H1 (cell line): Measurements from ENCODE around the gene P4HB. TPM values are rescaled to one million over a fixed set of nuclear protein-coding genes. Genes with fewer than 3 reads are reported as not detected.

Experiments used
- CTCF ChIA-PET: fragments of 300-600 bp; sonication (Branson Sonifier 250); formaldehyde crosslinking; loops from one replicate; lab custom pipeline; 2021; ENCODE audit not compliant: partially characterized antibody; lab: Charles Lee
- POLR2A ChIA-PET: fragments of 300-600 bp; sonication (Branson Sonifier 250); formaldehyde crosslinking; loops from one replicate; lab custom pipeline; 2021; ENCODE audit warnings: inconsistent platforms; ENCODE audit not compliant: partially characterized antibody; lab: Charles Lee
- DNase-seq, 2 experiments: peaks; one replicate each; pipeline versions ENCODE4 v3.0.0 to v3.0.0-alpha.2; 2010 to 2022; ENCODE audit warnings: low spot score in 2 of 2, low read depth in 1 of 2, mixed read lengths in 1 of 2
- FAIRE-seq: peaks from 2 replicates; lab custom pipeline; 2011; peaks lifted over from hg19 to GRCh38; lab: Jason Lieb, UNC
- H2AFZ ChIP-seq: 2 replicates; pipeline ENCODE4 v1.8.1; 2012; ENCODE audit warnings: low read length, inconsistent platforms
- H2AK5ac ChIP-seq: 2 replicates; pipeline ENCODE4 v1.6.1; 2013; ENCODE audit warnings: low read depth, low read length
- H2BK120ac ChIP-seq: replicated peaks from 2 replicates; pipeline ENCODE3; 2013; ENCODE audit warnings: low read depth, low read length, inconsistent platforms
- H2BK12ac ChIP-seq: 2 replicates; pipeline ENCODE4 v1.6.1; 2013; ENCODE audit warnings: low read depth, low read length
- H2BK15ac ChIP-seq: 2 replicates; pipeline ENCODE4 v1.6.1; 2013; ENCODE audit warnings: low read length
- H2BK20ac ChIP-seq: 2 replicates; pipeline ENCODE4 v1.6.1; 2013; ENCODE audit warnings: low read length
- H2BK5ac ChIP-seq: 2 replicates; pipeline ENCODE4 v1.6.1; 2013; ENCODE audit warnings: low read depth, low read length
- H3K14ac ChIP-seq: 2 replicates; pipeline ENCODE4 v1.6.1; 2013; ENCODE audit warnings: inconsistent platforms; ENCODE audit not compliant: insufficient read length
- H3K18ac ChIP-seq: 2 replicates; pipeline ENCODE4 v1.6.1; 2013; ENCODE audit warnings: low read length; ENCODE audit errors: extremely low read depth
- H3K23ac ChIP-seq: 2 replicates; pipeline ENCODE4 v1.6.1; 2013; ENCODE audit warnings: inconsistent platforms; ENCODE audit not compliant: insufficient read length
- H3K23me2 ChIP-seq: 2 replicates; pipeline ENCODE4 v1.6.1; 2013; ENCODE audit warnings: low read depth, low read length
- H3K27ac ChIP-seq: 2 replicates; pipeline ENCODE4 v1.6.1; 2011; ENCODE audit warnings: low read depth, low read length, inconsistent platforms
- H3K27me3 ChIP-seq, 4 experiments: replicated peaks in 1 of 4; 1 replicate in 1 of 4; 2 replicates in 3 of 4; pipeline versions ENCODE4 v1.6.1 to v1.8.1; 2011 to 2013; ENCODE audit warnings: low read length in 3 of 4, mild to moderate bottlenecking in 3 of 4, inconsistent platforms in 2 of 4, mixed read lengths in 2 of 4, moderate library complexity in 1 of 4; ENCODE audit not compliant: control insufficient read depth in 3 of 4, insufficient read depth in 3 of 4; ENCODE audit errors: extremely low read depth in 1 of 4
- H3K36me3 ChIP-seq, 4 experiments: 2 replicates each; pipeline versions ENCODE4 v1.6.1 to v1.8.1; 2011 to 2013; ENCODE audit warnings: mild to moderate bottlenecking in 4 of 4, low read length in 3 of 4, moderate library complexity in 2 of 4, control low read depth in 1 of 4, inconsistent platforms in 1 of 4; ENCODE audit not compliant: insufficient read depth in 4 of 4, control insufficient read depth in 2 of 4
- H3K4ac ChIP-seq: replicated peaks from 2 replicates; pipeline ENCODE3; 2013; ENCODE audit warnings: low read length, low read depth, mixed read lengths, inconsistent platforms; ENCODE audit not compliant: insufficient read length
- H3K4me1 ChIP-seq, 4 experiments: replicated peaks in 1 of 4; 1 replicate in 1 of 4; 2 replicates in 3 of 4; pipeline versions ENCODE4 v1.6.1 to v1.8.1; 2011 to 2013; ENCODE audit warnings: low read length in 3 of 4, inconsistent platforms in 2 of 4, mixed read lengths in 1 of 4; ENCODE audit not compliant: insufficient read depth in 4 of 4, control insufficient read depth in 3 of 4
- H3K4me2 ChIP-seq, 2 experiments: 2 replicates each; pipeline versions ENCODE4 v1.6.1 to v1.8.1; 2011 to 2013; ENCODE audit warnings: low read depth in 2 of 2, low read length in 2 of 2, control low read depth in 1 of 2, inconsistent platforms in 1 of 2, mild to moderate bottlenecking in 1 of 2; ENCODE audit not compliant: insufficient read depth in 1 of 2
- H3K4me3 ChIP-seq, 4 experiments: fragments of 200-600, 300-600 bp in 1 of 4; sonication (generic), shearing (Covaris generic), sonication (Bioruptor Twin) in 1 of 4; 2 replicates each; pipeline versions ENCODE4 v1.5.1 to v1.8.1; 2011 to 2016; ENCODE audit warnings: low read length in 4 of 4, low read depth in 3 of 4, control low read depth in 2 of 4, inconsistent platforms in 2 of 4, mild to moderate bottlenecking in 2 of 4, mixed read lengths in 1 of 4, moderate library complexity in 1 of 4; ENCODE audit not compliant: insufficient read depth in 2 of 4; ENCODE audit errors: extremely low read depth in 1 of 4
- H3K56ac ChIP-seq: replicated peaks from 2 replicates; pipeline ENCODE3; 2013; ENCODE audit warnings: low read depth, mild to moderate bottlenecking, mixed read lengths, low read length, inconsistent platforms; ENCODE audit not compliant: insufficient read length
- H3K79me1 ChIP-seq: 2 replicates; pipeline ENCODE4 v1.6.1; 2013; ENCODE audit warnings: low read depth, low read length, control low read depth
- H3K79me2 ChIP-seq, 2 experiments: 2 replicates each; pipeline versions ENCODE4 v1.6.1 to v1.8.1; 2012 to 2013; ENCODE audit warnings: low read length in 2 of 2, mild to moderate bottlenecking in 2 of 2, inconsistent platforms in 1 of 2; ENCODE audit not compliant: insufficient read depth in 2 of 2, control insufficient read depth in 1 of 2
- H3K9ac ChIP-seq, 4 experiments: replicated peaks in 1 of 4; 1 replicate in 1 of 4; 2 replicates in 3 of 4; pipeline versions ENCODE4 v1.6.1 to v1.8.1; 2011 to 2013; ENCODE audit warnings: low read depth in 3 of 4, low read length in 3 of 4, control low read depth in 2 of 4, mild to moderate bottlenecking in 2 of 4, moderate library complexity in 2 of 4, inconsistent platforms in 1 of 4; ENCODE audit errors: extremely low read depth in 1 of 4
- H3K9me3 ChIP-seq, 2 experiments: 2 replicates each; pipeline versions ENCODE4 v1.6.1 to v1.8.1; 2012 to 2013; ENCODE audit warnings: mild to moderate bottlenecking in 2 of 2, moderate library complexity in 2 of 2, control low read depth in 1 of 2, inconsistent platforms in 1 of 2, low read depth in 1 of 2, low read length in 1 of 2, mixed read lengths in 1 of 2; ENCODE audit not compliant: insufficient read depth in 2 of 2
- H4K20me1 ChIP-seq, 2 experiments: replicated peaks in 1 of 2; 2 replicates each; pipeline versions ENCODE3 to v1.8.1; 2011 to 2013; ENCODE audit warnings: inconsistent platforms in 2 of 2, low read length in 2 of 2, mild to moderate bottlenecking in 1 of 2; ENCODE audit not compliant: insufficient read depth in 2 of 2, control insufficient read depth in 1 of 2
- H4K5ac ChIP-seq: 2 replicates; pipeline ENCODE4 v1.6.1; 2013; ENCODE audit warnings: low read length, low read depth, mixed read lengths, inconsistent platforms; ENCODE audit not compliant: insufficient read length
- H4K8ac ChIP-seq: 2 replicates; pipeline ENCODE4 v1.8.0; 2013; ENCODE audit warnings: mild to moderate bottlenecking, moderate library complexity, low read length, inconsistent platforms; ENCODE audit not compliant: insufficient read depth; ENCODE audit errors: extremely low read depth
- H4K91ac ChIP-seq: replicated peaks from 2 replicates; pipeline ENCODE3; 2013; ENCODE audit warnings: low read length, mixed read lengths, inconsistent platforms; ENCODE audit not compliant: insufficient read length
- RNF2 ChIP-seq: fragments of 200-900, 300-1000 bp; sonication (generic); IDR thresholded peaks from 2 replicates; pipeline ENCODE4 v1.7.1; 2016; ENCODE audit warnings: borderline replicate concordance, low read depth, mild to moderate bottlenecking, antibody characterized with exemption, low read length; ENCODE audit not compliant: poor library complexity, severe bottlenecking; ENCODE audit errors: missing control alignments
- WGBS, 2 experiments: shearing (Covaris generic) in 1 of 2; methylation state at CpG; one replicate each; pipeline versions ENCODE4 v1.1.6 to v1.1.7; 2013 to 2015; ENCODE audit warnings: low lambda C conversion rate in 2 of 2, mixed read lengths in 2 of 2, inconsistent platforms in 1 of 2, low coverage in 1 of 2, missing lambda C conversion rate in 1 of 2; ENCODE audit not compliant: insufficient replicate concordance in 2 of 2, insufficient coverage in 1 of 2, insufficient read length in 1 of 2; ENCODE audit errors: extremely low coverage in 1 of 2, missing lambda C conversion rate in 1 of 2; 5-methylcytosine and 5-hydroxymethylcytosine counted together
- polyA plus RNA-seq, 7 experiments: library from polyadenylated mRNA; depleted of rRNA in 3 of 7; stranded (reverse) in 5 of 7; unstranded in 2 of 7; fragments of >200 nt in 5 of 7; fragments of 200-250 nt in 2 of 7; gene quantifications; 1 replicate in 5 of 7; 2 replicates in 1 of 7; 4 replicates in 1 of 7; pipeline versions ENCODE4 v1.2.1 to v1.2.3, GENCODE V29; 2011 to 2013; ENCODE audit warnings: missing spikeins in 2 of 7, mixed read lengths in 2 of 7
- total RNA-seq: library from RNA; stranded (reverse); fragmentation: NEBNext Ultra II Directional; extraction: Animal tissue kit (Norgen Biotek cat#: 25700); gene quantifications from 2 replicates; pipeline ENCODE4 v1.2.1, GENCODE V29; 2021

P4HB gene
- total and polyA plus RNA-seq, 2 of the 8 experiments (the other 6 are each of a cell fraction or from before 2014, with no cell fraction given), result 41.4 to 379 TPM

GRCh38 chr17:81837641-81838040 is 22.7 kb downstream of the P4HB start:
- no peak overlapping the region for H2BK15ac ChIP-seq
- no peak overlapping the region for H2AK5ac ChIP-seq
- no peak overlapping the region for H3K23ac ChIP-seq
- peak overlapping the region; percentile 75; the same call in 1 of the 2 replicates for H2BK12ac ChIP-seq
- no peak for DNase-seq
- no peak overlapping the region for H2BK120ac ChIP-seq
- H3K79me2 ChIP-seq, result peaks cover 0 to 7% of the 10 kb centered on the region in 2 experiments; a peak in 1 of 4 replicates
- no peak overlapping the region for H3K14ac ChIP-seq
- H4K20me1 ChIP-seq, result no peaks in the 10 kb centered on the region
- H3K9ac ChIP-seq, result no peak overlapping the region
- H4K91ac ChIP-seq, result no peak overlapping the region
- peaks cover 0 to 8% (median 4%) of the 10 kb centered on the region in 4 experiments; a peak in 5 of 7 replicates for H3K4me1 ChIP-seq
- no peak overlapping the region for H3K4me2 ChIP-seq
- peaks cover 3% of the 10 kb centered on the region; the same call in 1 of the 2 replicates for H3K79me1 ChIP-seq
- H3K23me2 ChIP-seq, result peaks cover 3% of the 10 kb centered on the region; the same call in 1 of the 2 replicates
- 76% methylated on average over 8 of the region's 9 CpGs; no CpG with 5 or more reads in 1 of the 2 experiments for WGBS, 2 experiments
- no peaks in the 10 kb centered on the region for H3K27me3 ChIP-seq
- no peak overlapping the region for H3K4me3 ChIP-seq
- H2AFZ ChIP-seq, result no peak overlapping the region
- no peak overlapping the region for H3K18ac ChIP-seq
- CTCF ChIA-PET, result interaction anchor here (0.6 to 1.6 kb wide), 7 partner anchors 10 to 113 kb away, joined by 3 to 5 read pairs (median 3); no protein-coding TSS in a partner anchor
- no peak overlapping the region for H4K5ac ChIP-seq
- TF ChIP-seq RNF2, result no peak
- TF ChIP-seq, all 59 proteins: peak for 0
- no peak overlapping the region for H3K4ac ChIP-seq
- H4K8ac ChIP-seq, result peak overlapping the region; percentile 19; the same call in 1 of the 2 replicates
- H2BK20ac ChIP-seq, result no peak overlapping the region
- H3K56ac ChIP-seq, result no peak overlapping the region
- no peak overlapping the region for H2BK5ac ChIP-seq
- H3K36me3 ChIP-seq, result no peaks in the 10 kb centered on the region; a peak in 1 of 8 replicates
- no peak for FAIRE-seq
- no peak overlapping the region for H3K27ac ChIP-seq
- POLR2A ChIA-PET, result interaction anchor here (0.7 to 1.6 kb wide), 4 partner anchors 12 to 162 kb away, joined by 3 read pairs; no protein-coding TSS in a partner anchor
- no peaks in the 10 kb centered on the region for H3K9me3 ChIP-seq
